ENCODE data around the gene MREG.
"Not testable (repeated sequence)": the region's sequence is repeated elsewhere in the genome, so short reads cannot be mapped to it uniquely, and the experiment has no call there.

The MREG gene

DNA sequence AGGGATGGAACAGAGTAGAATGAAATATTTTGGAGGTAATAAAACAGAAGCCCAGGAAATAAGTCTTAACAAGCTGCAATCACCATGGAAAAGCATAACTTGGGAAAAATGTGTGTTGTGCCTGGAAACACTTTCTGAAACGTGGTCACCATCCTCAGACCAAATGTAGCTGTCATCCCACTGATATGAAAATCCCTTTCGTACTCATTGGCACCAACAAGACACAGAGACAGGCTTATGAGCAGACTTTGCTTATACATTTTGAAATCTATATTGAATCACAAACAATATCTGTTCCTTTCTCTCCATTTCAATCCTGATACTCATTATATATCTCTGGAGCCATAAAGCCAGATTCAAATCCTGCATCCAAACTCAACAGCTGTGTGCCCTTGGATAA, 28.7 kb downstream of the MREG start:
- DNase-seq, result no peak

DNA sequence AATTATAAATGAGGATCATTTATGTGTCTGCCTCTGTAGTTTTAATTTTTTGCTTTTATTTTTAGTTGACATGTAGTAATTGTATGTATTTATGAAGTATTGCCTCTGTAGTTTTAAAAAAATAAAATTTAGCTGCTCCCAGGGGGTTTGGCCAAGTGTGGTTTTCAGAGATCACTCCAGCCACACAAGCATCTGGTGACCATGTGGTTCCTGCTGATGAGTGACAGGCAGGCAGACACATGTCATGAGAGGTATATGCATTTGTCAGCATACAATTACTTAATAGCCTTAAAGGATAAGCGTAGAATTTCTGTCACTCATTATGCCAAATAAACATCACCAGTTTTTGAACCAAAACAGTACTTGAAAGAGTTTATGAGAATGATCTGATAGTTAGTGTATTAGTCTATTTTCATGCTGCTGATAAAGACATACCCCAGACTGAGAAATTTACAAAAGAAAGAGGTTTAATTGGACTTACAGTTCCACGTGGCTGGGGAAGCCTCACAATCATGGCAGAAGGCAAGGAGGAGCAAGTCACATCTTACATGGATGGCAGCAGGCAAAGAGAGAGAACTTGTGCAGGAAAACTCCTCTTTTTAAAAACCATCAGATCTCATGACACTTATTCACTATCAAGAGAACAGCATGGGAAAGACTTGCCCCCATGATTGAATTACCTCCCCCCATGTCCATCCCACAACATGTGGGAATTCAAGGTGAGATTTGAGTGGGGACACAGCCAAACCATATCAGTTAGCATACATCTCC, 29.6 kb downstream of the MREG start:
- DNase-seq, result no peak

DNA sequence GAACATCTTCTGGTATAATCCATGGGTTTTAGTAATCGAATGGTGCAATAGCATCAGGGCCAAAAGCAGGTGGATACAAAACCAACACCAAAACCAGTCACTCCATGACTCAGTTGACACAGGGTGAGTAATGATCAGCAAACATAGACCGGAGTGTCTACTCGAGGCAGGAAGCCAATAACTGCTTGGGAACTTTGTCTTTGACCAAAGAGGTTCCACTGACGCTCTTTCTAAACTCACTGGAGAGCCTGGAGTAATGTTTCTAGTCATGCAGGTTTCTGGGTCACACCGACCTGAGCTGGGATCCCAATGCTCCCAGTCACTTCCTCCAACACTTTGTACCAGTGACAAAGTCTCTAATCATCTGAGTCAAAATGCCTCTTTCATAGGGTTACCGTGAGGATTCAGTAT, 30.9 kb downstream of the MREG start:
- DNase-seq, result no peak

DNA sequence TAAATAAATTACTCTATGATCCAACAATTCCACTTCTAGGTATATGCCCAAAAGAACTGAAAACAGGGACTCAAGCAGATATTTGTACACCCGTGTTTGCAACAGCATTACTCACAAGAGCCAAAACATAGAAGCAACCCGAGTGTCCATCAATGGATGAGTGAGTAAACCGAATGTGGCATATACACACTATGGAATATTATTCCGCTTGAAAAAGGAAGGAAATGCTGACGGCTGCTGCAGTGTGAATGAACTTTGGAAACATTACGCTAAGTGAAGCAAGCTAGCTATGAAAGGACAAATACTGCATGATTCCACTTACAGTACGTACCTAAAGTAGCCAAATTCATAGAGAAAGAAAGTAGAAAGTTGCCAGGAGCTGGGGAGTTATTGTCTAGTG, 32.2 kb downstream of the MREG start:
- no peak for DNase-seq

DNA sequence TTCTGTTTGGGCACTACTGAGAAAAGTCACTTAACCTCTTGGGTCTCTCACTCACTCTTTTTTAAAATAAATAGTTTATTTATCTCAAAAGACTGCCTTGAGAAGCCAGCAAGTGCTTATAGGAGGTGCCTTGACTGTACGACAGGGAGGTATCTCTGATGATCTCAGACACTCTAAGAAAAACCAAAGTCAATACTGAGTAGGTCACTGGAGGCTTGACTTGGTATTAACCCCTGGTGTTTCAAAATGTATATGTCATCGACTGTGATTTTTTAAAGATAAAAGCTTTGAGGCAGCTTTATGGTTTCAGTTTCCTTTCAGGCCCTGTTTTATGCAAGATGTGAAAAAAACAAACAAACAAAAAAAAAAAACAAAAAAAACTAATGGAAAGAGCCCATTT, 33.7 kb downstream of the MREG start:
- peak in 1 of 2 donors; percentile 14 for DNase-seq

DNA sequence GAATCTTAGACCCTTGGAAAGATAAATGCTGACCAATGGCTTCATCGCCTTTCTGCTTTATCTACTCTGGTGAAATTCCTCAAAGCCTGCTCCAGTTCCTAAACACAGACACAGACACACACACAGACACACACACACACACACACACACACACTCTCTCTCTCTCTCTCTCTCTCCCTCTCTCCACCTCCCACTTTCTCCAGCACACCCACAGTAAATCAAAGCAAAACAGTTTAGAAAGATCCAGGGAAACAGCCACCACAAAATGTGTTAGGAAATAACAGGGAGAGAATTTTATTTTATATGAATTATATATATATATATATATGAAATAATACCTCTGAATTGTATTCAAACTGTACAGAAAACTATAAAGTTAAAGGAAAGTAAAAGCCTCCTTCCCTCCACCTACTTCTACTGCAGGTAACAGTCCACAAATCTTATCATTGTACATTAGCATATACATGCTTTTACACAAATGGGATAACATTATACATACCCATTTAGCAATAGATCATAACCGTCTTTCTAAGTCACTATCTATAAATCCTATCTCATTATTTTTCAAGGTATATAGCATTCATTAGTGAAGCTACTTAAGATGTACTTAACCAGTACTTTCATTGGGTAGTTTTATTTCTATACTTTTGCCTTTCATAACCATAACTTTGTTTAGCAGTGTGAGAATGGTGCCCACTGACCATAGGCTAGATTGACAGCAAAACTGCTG, 38.5 kb downstream of the MREG start:
- no peak for DNase-seq

DNA sequence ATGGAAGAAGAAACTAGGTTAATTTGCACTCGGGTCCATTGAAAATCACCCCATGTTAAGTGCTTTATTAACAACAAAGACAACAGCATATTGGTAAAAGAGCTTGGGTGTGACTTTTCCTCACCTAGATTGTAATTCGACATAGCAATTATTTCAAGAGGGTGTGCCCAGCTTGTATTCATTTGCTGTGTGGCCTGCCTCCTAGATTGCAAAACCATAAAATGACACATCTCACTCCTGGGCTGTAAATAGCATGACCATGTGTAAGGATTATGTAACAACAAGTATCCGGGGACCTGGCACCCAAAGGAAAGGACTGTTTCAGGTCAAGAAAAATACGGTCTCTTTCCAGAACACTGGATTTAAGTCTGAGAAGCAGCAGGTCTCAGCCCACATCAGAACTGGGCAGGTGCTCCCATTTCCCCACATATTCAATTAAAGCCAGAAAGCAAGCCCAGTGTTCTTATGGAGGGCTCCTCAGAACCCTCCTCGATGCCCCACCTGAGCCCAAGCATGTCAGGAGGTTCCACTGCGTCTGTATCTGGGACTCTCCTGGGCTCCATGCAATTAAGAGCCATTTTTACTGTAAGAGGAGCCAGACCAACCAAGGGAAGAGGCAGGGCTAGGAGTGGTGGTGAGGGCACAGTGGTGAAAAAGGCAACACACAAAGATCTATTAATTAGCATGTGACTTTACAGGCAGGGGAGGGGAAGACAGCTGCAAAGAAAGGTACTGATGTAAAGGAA, 39.2 kb downstream of the MREG start:
- peak in 1 of 2 donors; percentile 2 for DNase-seq

DNA sequence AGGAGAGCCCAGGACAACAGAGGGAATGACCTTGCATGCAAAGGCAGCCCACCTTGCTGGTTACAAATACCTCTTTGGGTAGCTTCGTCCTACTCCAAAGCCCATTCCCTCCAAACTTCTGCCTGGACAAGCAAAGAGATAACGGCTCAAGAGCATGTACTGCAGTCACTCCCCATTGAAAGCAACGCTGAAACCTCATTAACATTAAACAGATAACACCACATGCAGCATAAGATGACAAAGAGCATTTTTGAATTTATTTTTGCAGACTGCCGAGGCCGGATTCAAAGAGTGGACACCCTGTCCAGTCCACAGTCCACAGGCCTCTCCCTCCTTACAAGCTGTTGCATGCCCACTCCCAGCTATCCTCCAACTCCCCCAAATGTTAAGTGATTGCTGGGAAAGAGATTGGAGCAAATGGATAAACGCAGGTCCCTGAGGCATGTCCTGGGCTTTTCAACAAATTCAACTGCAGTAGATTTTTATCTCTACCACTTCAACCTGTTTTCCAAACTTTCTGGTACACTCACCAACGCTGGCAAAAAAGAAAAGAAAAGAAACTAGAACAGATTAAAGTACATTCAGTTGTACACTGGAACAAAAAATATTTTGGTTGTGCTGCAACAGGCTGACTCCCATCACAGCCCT, 40.1 kb downstream of the MREG start:
- no peak for DNase-seq

DNA sequence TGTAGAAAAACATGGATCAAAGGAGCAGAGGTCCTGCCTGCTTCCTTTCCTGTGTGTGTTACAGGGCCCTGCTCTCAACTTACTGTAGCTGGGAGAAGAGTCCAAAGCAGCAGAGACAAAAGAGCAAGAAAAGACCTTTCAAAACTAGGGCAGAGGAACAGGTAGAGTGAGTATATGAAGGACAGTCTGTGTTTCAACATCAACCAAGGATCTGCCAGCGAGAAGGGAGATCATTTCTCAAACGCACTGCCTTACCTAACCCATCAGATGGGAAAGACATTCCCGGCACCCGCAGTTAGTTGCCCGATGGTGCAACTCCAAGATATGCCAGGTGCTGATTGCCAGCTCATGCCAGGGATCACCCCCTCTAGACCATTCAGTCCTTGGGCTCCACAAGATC, 41.7 kb downstream of the MREG start:
- no peak for DNase-seq

DNA sequence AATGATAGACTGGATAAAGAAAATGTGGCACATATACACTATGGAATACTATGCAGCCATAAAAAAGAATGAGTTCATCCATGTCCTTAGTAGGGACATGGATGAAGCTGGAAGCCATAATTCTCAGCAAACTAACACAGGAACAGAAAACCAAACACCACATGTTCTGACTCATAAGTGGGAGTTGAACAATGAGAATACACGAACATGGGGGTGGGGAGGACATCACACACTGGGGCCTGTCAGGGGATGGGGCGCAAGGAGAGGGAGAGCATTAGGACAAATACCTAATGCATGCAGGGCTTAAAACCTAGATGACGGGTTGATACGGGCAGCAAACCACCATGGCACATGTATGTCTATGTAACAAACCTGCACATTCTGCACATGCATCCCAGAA, 42.5 kb downstream of the MREG start:
- DNase-seq, result not testable (repeated sequence)

DNA sequence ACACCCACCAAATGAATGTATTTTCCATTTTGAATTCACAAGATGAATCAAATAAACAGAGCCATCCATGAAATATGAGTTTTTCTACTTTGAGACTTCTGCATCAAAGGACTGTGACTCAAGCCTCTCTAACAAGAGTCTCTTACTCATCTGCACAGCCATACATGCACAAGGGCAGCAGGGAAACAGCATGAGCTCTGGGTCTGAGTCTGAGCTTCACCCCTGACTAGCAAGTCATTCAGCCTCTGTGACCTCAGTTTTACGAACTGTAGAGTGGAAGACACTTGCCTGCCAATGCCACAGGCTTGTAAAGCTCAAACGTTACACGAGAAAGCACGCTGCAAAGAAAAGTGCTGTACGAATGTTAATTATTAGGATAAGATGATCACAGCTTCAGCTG, 42.9 kb downstream of the MREG start:
- DNase-seq, result no peak

DNA sequence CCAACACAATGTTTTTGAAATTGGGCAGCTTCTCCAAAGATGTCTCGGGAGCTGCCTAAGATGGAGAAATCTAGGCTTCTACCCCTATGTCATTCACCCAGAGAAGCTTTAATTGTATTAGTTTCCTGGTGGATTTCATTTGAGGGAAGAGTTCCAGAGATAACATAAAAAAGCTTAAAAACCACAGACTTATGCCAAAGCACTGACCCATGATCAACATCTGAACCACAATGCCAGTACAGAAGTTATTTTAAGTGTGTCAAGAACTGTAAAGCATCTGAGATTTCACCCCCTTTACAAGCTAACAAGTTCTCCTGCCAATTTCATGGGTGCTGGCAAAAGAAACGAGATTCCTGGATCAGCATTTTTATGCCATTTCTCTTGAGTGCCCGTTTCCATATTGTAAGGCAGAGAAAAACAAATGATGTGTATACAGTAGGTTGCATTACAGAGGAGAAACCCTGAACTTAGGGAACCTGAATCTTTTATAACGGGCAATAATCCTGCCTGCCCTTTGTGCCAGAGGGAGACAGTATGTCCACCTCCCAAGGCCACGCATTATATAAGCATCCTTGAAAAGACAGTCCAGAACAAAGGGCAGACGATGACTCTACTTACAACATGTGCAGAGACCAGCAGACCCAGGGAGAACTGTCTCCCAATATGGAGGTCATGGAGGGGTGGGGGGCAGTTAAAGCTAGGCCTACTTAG, 44.1 kb downstream of the MREG start:
- DNase-seq, result no peak

DNA sequence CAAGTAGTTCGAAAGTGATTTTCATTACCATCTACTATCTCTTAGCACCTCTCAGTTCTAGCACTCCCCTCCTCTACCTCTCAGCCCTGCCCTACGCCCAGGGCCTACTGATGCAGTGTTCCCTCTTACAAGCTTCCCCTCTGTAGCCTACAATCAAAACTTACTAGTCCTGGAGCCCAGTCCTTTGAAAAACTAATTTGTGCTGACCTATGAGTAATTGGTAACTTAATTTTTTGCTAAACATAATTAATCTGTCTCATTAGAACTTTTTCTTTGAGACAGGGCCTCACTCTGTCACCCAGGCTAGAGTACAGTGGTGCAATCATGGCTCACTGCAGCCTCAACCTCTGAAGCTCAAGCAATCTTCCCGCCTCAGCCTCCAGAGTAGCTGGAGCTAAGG, 44.9 kb downstream of the MREG start:
- no peak for DNase-seq

DNA sequence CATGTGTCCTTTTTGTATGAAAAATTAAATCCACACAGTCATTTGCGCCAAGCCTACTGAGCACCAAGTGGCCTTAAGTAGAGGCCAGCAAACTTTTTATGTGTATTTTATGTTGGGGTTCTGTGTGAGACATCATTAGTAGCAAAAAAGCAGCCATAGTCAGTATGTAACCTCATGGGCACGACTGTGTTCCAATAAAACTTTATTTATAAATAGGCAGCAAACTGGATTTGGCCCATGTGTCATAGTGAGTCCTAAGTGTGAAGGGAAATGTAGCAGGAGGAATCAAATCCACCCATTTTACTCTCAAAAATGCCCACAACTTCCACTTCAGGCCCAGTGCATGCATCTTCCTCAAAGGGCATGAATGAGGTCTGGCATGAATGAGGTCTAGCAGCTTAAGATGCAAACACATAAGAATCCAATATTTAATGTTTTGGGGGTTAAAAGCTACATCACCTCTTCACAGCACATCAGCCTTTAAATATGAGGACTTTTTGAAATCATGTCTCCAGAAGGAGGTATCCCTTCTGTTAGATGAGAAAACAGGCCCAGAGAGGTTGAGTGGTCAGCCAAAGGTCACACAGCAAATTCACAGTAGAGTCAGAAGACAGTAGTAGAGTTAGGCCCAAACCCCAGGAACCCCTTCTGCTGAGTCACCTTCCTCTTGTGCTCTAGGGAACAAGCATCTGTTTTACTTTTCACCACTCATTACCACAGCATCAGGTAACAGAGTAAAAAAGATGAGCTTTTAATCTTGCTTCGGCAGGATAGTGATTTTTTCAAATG, 45.6 kb downstream of the MREG start:
- DNase-seq, result no peak

DNA sequence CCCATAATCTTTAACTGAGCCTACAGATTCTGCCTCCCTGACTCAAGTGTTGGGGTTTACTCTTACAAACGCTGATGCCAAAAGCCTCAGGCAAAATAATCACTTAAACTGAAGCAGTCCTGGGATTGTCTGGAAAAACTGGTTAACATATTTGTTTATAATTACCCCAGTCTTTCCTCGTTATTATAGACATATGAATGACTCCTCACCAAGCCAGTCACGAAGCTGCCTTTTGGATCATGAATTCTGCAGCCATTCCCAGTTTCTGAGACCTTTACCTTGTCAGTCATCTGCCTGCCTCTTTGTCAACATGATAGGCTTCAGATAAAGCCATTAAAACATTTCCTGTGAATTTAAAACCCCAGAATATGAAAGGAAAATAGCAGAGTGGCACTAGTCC, 46.4 kb downstream of the MREG start:
- no peak for DNase-seq

DNA sequence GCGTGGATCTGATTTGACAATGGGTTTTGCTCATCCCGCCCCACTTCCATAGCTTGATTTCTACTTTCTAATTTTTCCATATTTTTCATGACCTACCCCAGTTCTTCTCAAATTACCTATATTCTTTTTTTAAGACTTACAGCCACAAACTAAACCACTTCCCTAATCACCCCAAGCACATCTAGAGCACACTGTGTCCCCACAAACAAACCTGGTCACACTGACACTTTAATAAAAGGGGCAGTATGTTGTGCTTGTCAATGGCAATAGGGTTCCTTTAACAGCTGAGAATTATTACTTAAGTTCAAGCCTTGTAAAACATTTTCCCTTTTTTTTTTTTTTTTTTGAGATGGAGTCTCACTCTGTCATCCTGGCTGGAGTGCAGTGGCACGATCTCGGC, 47.1 kb downstream of the MREG start:
- no peak for DNase-seq

DNA sequence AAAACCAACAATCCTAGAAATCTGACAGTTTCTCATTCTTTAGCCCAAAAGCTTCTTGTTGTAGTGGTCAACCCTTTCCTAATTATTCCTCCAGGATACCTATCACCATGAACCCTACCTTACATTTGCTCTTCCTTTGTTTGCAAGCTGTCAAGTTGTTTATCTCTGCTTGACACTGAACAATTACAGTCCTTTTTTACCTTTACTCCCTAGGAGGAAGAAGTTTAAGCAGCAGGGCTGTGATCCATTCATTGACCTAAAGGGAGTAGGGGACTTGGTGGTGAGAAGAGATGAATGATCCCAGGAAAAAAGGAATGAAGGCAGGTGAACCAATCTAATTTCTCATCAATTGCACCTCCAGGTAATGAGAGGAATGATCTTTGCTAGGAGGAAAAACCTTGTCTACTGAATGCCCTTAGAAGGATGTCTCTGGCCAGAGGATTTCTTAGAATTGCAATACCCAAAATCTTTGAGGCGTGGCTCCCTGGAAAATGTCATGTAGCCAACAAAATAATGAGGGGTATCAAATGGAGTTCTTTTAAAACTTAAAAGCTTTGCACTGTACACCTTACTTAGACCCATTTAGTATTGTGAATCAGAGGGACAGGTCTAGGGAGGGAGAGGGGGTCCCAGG, 47.7 kb downstream of the MREG start:
- DNase-seq, result no peak

DNA sequence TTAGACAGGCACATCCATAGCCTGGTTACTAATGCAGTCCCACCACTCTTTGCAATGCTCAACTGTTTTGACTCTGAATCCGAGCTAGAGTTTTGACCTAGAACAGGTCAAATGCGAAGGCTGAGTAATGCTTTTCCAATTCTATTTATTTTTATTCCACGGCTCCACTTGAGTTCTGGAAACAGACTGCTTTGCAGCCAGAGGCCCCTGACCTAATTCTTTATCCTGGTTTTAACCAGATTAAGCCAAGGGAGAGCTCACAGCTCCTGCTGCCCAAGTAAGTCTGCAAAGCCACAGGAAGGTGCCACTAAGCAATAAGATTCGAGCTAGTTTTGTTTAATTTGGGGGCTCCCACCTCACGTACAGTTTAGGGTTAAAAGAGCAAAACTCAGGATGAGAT, 51.4 kb downstream of the MREG start:
- no peak for DNase-seq

DNA sequence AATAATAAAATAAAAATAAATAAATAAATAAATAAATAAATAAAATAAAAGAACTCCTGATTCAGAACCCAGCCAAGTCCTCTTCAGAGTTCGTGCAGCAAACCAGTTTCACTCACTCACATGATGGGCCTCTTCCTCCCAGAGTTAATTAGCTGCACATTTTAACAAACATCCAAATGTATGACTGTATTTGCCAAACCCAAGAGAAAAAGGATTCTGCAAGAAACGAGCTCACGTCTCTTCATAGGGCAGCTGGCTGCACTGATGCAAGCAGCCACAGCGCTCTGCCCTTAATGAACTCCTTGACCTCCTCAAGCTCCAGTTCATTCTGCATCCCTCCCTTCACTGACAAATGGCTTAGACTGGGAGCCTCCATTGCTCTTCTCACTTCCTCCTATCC, 55.1 kb downstream of the MREG start:
- DNase-seq, result no peak

DNA sequence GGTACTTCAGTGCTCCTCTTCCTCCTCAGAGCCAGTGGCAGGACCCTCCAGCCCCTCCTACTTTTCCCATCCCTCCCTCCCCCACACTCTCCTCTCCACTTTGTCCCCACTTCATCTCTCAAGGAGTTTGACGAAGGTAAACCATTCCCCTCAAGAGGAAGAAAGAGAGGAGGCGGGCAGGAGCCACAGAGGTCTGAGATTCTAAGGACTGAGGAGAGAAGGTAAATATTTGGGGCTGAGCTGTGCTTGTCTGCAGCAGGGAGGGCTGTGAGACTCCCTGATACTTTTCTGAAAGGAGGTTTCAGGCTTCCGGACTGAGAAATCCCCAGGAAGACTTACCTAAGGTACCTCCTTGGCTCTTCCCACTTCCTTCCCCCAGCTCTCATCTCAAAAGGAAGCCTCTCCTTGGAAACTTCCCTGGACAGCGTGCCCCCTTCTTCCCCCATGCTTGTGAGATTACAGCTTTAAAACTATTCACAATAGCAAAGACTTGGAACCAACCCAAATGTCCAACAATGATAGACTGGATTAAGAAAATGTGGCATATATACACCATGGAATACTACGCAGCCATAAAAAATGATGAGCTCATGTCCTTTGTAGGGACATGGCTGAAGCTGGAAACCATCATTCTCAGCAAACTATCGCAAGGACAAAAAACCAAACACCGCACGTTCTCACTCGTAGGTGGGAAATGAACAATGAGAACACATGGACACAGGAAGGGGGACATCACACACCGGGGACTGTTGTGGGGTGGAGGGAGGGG, 55.8 kb downstream of the MREG start:
- DNase-seq, result not testable (repeated sequence)

Data from CD4-positive, alpha-beta T cell treated with Interleukin-1 beta for 1 hour (primary cell).